Adrenal gland (tissue), 5 donors: ENCODE measurements around the gene TEX52.

ENCODE experiments used
- POLR2A ChIP-seq, 2 donors: fragments of 450-650 bp; IDR thresholded peaks; one replicate each; pipeline ENCODE4 v1.6.1; 2017; ENCODE audit warnings: antibody characterized with exemption in 2 of 2, mild to moderate bottlenecking in 2 of 2, moderate library complexity in 1 of 2
- TF ChIP-seq, protein P1 (sequence below), 6 experiments: fragments of 450-650 bp in 4 of 6; fragments of 200-600 bp in 2 of 6; sonication (generic) in 1 of 6; IDR thresholded peaks; 1 replicate in 5 of 6; 2 replicates in 1 of 6; pipeline versions ENCODE4 v1.5.1 to v1.8.0; 2016 to 2021; ENCODE audit warnings: antibody characterized with exemption in 6 of 6, mild to moderate bottlenecking in 2 of 6, moderate library complexity in 1 of 6
- donor health status: DM: no; HTN: no; CAD: no.

- TF ChIP-seq POLR2A (IDR thresholded peaks at IDR 0.05): no peak
- TF ChIP-seq, protein P1, sequence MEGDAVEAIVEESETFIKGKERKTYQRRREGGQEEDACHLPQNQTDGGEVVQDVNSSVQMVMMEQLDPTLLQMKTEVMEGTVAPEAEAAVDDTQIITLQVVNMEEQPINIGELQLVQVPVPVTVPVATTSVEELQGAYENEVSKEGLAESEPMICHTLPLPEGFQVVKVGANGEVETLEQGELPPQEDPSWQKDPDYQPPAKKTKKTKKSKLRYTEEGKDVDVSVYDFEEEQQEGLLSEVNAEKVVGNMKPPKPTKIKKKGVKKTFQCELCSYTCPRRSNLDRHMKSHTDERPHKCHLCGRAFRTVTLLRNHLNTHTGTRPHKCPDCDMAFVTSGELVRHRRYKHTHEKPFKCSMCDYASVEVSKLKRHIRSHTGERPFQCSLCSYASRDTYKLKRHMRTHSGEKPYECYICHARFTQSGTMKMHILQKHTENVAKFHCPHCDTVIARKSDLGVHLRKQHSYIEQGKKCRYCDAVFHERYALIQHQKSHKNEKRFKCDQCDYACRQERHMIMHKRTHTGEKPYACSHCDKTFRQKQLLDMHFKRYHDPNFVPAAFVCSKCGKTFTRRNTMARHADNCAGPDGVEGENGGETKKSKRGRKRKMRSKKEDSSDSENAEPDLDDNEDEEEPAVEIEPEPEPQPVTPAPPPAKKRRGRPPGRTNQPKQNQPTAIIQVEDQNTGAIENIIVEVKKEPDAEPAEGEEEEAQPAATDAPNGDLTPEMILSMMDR (IDR thresholded peaks at IDR 0.05): no peak
These were observed 788 bp downstream of the TEX52 start for GRCh38 chr12:2856051-2856450.
